HG03135 (cell line): ENCODE data around the gene ZNF280D.

Experiments
- ATAC-seq: cut with Tn5 transposase; IDR thresholded peaks from one replicate; pipeline ENCODE4 v1.9.1; 2021; ENCODE audit warnings: mild to moderate bottlenecking, moderate library complexity; ENCODE audit not compliant: unreplicated experiment

The ZNF280D gene

DNA sequence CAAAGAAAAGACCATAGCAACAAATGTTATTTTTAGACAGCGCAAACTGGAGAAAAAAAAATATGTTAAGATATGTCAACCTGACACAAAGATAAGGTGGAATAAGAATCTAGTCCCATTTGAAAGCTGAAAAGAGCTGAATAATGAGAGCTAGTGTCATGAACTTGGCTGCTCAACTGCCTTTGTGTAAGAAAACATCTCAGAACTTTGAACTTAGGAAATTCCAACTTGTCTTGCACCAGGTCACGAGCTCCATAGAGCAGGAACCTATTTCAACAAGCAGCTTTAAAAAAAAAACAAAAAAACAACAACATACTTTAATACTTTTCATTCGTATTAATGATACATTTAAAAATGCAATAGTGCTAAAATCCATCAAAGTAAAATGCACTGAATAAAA is 79.5 kb downstream of the ZNF280D start:
- ATAC-seq: no peak

DNA sequence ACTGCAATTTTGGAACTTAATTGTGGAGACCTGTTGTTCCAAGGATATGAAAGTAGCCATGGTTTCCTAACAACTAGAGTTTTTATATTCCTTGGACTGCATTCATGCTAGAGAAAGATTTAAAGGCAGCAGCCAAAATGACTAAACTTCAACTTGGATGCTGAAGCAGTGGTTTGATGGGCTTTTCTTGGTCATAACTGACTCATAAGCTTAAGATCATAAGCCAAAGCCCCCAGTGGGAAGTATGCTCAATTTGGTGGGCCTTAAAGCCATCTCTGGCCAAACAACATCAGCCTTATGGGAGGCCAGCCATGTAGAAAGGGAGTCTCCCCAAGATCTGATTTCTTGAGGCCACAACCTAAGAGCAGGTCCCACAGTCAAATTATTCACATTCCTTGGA is 80.2 kb downstream of the ZNF280D start:
- no peak for ATAC-seq

DNA sequence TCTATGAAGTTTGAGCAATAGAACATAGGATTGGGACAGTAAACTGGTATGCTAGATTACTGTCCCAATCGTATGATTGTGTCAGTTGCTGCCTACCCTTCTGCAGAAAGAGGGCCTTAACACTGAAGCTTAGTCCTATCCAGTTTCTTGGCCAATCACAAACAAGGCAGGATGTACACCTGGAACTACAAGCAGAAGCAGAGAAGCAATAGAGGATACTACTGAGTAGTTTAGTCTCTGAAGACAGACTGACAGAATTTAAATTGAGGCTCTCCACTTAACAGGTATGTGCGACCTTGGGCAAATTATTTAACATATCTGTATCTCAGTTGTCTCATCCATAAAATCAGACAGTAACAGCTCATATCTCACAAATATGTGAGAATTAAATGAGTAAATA is 85.0 kb downstream of the ZNF280D start:
- ATAC-seq: no peak

DNA sequence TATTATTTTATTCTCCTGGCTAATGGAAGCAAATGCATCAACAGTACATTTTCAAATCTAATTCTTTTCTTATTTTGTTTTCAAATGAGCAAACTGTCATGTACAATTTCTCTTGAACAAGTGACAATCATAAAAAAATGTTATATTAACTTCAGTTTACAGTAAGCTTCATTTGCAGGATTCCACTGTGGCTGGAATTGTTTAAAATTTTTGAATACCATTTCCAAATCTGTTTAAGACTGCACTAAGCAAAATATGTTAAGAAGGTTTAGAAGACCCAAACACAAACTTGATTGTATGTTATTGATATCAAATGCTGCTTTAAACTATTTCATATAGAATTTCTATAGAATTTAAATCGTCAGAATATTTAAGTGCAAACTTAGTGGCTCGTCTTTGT is 92.8 kb downstream of the ZNF280D start:
- no peak for ATAC-seq

DNA sequence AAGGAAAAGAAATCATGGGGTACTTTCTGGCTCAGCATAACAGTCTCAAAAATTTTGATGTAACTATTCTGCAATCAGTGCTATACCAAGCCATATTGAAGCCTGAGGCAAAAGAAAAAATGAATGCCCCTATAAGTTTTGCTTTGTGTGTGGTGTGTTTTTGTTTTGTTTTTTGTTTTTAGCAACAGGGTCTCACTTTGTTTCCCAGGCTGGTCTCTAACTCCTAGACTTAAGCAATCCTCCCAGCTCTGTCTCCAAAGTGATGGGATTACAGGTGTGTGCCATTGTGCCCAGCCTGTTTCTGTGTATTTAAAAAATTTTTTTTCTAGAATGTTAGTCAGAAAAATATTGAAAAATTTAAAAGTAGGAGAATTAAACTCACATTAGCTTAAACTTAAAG is 93.2 kb downstream of the ZNF280D start:
- no peak for ATAC-seq

DNA sequence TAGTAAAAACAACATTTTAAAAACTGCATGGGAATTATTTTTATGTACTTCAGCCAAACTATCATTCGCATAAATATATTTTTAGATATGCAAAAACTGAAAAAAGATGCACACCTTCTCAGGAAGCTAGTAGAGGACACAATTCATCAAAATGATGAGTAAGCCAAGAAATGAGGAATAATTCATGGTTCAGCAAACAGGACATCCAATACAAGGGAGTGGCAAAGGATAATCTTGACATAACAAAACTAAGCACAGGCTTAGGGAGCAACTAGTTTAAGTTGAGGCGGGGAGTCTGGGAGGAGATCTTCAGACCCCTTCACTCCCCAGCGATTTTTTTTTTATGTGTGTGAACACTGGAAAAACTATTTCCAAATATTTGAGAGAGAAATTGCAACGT is 93.7 kb downstream of the ZNF280D start:
- no peak for ATAC-seq

DNA sequence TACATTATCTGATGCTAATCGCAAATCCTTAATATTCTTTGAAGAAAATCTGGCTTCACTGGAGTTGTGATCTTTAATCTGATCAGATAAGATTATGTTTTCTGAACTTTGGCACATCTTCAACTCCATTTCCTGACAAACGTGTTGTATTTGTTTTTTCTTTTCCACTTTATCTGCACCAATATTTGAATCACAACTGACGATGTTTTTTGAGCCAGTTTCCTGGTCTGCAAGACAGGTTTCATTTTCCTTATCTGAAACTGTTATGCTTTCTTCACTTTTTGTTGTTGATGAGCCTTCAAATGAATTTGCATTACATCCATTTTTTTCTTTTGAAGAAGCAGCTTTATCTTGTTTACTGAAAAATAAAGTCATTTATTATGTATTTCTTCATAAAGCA is 101.5 kb downstream of the ZNF280D start:
- ATAC-seq: no peak

GRCh38 chr15:56628893-56629532 is 104.3 kb downstream of the ZNF280D start:
- no peak for ATAC-seq

DNA sequence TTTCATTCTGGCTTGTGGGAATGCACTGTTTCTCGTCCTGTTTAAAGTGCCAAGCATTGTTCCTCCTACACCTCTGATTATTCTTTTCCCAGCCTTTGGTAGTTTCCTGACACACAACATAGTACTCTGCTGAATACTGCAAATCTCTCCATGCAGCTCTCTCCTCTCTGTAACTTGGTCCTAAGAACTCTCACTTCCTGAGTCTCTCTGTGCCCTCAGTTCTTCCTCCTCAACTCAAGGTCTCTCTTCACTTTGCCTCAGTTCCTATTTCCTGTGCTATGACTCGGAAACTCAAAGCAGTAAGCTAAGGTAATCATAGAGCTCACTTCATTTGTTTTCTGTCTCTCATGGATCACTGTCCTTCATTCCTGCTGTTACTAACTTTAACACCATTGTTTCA is 113.4 kb downstream of the ZNF280D start:
- ATAC-seq: no peak

DNA sequence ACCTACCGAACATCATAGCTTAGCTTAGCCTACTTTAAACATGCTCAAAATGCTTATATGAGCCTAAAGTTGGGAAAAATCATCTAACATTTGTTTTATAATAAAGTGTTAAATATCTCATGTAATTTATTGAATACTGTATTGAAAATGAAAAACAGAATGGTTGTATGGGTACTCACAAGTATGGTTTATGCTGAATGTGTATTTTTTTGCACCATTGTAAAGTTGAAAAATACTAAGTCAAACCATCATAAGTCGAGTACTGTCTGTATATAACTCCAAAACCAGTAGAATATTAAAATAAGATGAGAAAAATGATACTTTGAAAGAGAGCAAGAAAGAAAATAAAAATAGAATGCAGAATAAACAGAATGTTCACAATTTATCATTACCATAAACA is 115.7 kb downstream of the ZNF280D start:
- ATAC-seq: no peak

DNA sequence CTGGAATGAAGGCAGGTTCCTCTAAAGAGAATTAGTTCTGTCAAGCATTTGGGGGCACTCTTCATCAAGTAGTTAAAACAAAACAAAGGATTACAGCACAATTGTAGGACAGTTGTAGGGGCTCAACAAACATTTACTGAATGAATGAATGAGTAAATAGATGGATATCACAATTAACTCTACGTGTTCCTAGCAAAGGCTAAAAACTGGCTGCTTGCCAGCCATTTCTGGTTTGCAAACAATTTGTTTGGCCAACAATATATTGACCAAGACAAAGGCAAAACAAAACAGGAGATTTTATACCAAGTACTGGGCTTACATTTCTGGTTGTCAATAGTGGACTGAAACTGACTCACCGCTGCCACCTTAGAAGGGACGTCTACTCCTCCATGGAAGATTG is 116.8 kb downstream of the ZNF280D start:
- ATAC-seq: no peak

DNA sequence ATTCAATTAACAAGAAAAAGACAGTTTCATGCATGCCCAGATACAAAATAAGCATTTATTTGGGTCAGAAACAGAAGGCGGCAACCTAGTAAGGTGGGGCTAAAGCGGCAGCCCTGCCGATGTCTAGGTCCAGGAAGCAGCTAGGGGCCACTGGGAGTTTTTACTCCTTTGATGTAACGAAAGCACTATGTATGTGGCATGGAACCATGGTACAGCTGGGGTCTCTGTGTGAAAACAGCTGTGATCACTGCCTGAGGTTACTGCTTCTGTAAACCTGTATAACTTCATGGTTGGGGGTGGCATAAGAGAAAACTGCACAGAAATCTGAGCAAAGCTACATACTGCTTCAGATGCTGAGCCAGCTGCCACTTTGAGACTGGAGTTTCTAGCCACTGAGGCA is 119.5 kb downstream of the ZNF280D start:
- no peak for ATAC-seq

DNA sequence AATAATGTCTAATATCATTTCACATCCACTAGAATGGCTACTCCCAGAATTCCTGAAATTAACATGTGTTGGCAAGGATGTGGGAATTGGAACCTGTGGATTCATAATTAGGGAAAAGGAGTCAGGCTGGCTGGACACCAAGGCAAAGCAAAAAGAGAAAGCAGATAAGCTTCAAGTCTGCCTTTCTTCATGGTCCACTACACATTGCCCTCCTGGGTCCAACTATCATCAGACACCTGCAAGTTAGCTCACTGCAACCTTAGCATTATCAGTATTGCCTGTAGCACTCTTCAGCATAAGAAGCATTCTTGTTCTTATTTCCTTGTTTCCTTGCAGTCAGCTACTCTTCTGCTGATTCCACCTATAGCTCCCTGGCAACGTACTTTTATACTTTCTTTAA is 124.3 kb downstream of the ZNF280D start:
- ATAC-seq: no peak

DNA sequence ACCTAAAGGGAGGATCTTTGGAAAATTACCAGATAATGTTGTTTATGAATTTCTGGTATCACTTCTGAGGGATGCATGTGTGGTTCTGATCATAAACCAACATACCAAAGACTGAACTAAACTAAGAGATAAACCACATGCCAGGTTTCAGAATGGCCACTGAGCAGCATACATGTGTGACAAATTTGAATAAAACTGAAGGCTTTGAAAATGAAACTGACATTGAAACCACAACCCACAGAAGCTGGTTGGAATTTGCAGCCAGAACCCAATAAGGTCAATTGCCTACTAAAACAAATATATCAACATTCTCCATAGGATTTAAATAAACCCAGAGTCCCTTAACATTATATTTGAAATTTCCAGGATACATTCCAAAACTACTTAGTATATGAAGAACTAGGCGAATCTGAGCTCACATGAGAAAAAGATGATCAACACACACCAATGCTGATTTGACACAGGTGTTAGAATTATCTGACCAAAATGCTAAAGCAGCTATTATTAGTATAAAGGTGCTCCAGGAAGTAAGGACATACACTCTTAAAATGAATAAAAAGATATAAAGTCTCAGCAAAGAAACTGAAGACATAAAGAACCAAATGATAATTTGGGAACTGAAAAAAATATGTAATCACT is 125.0 kb downstream of the ZNF280D start:
- peak; percentile 98 for ATAC-seq

- ATAC-seq: no peak
Observed at GRCh38 chr15:56602253-56602652, 131.1 kb downstream of the ZNF280D start.

GRCh38 chr15:56600380-56600779 is 132.9 kb downstream of the ZNF280D start:
- ATAC-seq: no peak

DNA sequence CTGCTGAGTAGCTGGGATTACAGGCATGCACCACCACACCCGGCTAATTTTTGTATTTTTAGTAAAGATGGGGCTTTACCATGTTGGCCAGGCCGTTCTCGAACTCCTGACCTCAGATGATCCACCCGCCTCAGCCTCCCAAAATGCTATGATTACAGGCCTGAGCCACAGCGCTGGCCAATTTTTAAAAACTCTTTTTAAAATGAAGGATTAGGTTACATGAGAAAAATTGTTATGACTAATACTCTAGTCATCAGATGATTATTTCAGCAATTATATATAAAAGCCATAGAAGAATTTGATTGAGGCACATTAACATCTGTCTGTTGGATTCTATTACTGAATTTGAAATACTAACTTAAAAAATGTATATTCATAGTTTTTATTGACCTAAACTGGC is 134.3 kb downstream of the ZNF280D start:
- no peak for ATAC-seq

DNA sequence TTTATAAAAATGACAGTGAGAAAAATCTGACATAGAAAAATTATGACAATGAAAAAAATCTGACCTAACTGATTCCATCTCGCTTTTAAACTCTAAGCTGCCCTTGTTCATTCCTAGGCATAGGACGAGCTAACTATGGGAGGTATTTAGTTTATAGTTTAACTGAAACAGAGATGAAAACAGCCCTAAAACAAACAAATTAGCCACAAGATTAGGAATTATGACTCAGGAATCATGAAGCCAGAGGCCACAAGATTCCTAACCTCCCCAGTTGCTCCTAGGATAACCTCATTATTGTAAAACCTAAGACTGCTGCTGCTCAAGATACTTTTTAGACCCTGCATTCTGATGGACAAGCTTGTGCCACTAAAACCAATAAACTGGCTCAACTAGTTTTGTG is 145.6 kb downstream of the ZNF280D start:
- no peak for ATAC-seq

DNA sequence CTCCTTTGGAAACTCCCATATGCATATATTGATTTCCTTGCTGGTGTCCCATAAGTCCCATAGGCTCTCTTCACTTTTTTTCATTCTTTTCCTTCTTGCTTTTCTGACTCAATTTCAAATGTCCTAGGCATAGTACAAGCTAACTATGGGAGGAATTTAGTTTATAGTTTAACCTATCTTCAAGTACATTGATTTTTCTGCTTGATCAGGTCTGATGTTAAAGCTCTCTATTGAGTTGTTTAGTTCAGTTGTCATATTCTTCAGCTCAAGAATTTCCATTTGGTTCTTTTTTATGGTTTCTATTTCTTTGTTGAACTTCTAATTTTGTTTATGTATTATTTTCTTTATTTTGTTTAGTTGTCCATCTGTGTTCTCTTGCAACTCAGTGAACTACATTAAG is 147.1 kb downstream of the ZNF280D start:
- no peak for ATAC-seq

DNA sequence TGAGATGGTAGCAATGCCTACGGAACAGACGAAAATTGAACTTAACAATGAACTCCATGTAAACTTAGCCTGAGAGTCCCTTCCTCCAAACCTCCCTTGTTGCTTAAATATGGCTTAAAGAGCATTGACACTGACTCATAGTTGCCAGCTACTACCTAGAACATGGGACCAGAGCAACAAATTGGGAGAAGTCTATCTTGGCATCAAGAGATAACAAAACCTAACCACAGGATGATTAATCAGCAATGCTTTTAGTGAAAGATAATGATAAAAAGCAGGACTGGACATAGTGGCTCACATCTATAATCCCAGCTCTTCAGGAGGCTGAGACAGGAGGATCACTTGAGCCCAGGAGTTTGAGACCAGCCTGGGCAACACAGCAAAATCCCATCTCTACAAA is 150.5 kb downstream of the ZNF280D start:
- no peak for ATAC-seq
